Measurements from ENCODE around the gene BNIP1.

GRCh38 chr5:173108914-173109313 lies 35.4 kb upstream of the BNIP1 start:
- TF ChIP-seq ARNTL (CRISPR knock-in tag; IDR thresholded peaks at IDR 0.05; ENCODE audit: borderline replicate concordance, low read depth), result no peak
- TF ChIP-seq CSDC2 (CRISPR knock-in tag; IDR thresholded peaks at IDR 0.05), result no peak
- TF ChIP-seq TCF4 (CRISPR knock-in tag; IDR thresholded peaks at IDR 0.05; ENCODE audit: borderline replicate concordance), result no peak
- no peak for TF ChIP-seq OSR1 (CRISPR knock-in tag; IDR thresholded peaks at IDR 0.05)
- no peak for TF ChIP-seq ZFP30 (CRISPR knock-in tag; IDR thresholded peaks at IDR 0.05)
- TF ChIP-seq TSHZ2 (CRISPR knock-in tag; IDR thresholded peaks at IDR 0.05), result no peak
- TF ChIP-seq ZC3H10 (CRISPR knock-in tag; IDR thresholded peaks at IDR 0.05), result no peak
- TF ChIP-seq TOX (CRISPR knock-in tag; IDR thresholded peaks at IDR 0.05; ENCODE audit: borderline replicate concordance), result no peak
- TF ChIP-seq PPARA (CRISPR knock-in tag; IDR thresholded peaks at IDR 0.05; ENCODE audit: borderline replicate concordance), result no peak
- TF ChIP-seq ZFP3 (CRISPR knock-in tag; IDR thresholded peaks at IDR 0.05), result no peak
- TF ChIP-seq, protein P1, sequence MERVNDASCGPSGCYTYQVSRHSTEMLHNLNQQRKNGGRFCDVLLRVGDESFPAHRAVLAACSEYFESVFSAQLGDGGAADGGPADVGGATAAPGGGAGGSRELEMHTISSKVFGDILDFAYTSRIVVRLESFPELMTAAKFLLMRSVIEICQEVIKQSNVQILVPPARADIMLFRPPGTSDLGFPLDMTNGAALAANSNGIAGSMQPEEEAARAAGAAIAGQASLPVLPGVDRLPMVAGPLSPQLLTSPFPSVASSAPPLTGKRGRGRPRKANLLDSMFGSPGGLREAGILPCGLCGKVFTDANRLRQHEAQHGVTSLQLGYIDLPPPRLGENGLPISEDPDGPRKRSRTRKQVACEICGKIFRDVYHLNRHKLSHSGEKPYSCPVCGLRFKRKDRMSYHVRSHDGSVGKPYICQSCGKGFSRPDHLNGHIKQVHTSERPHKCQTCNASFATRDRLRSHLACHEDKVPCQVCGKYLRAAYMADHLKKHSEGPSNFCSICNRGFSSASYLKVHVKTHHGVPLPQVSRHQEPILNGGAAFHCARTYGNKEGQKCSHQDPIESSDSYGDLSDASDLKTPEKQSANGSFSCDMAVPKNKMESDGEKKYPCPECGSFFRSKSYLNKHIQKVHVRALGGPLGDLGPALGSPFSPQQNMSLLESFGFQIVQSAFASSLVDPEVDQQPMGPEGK (CRISPR knock-in tag; IDR thresholded peaks at IDR 0.05; ENCODE audit: borderline replicate concordance), result no peak
- no peak for TF ChIP-seq SNAI2 (CRISPR knock-in tag; IDR thresholded peaks at IDR 0.05)
- TF ChIP-seq ZNF70 (CRISPR knock-in tag; IDR thresholded peaks at IDR 0.05), result no peak
